T47D (cell line): ENCODE results near the gene ERC2.
A peak's percentile ranks its signal among the peaks of the same experiment; 100 is the strongest.
"Not testable (repeated sequence)": the region's sequence is repeated elsewhere in the genome, so short reads cannot be mapped to it uniquely, and the experiment has no call there.

Experiments used
- DNase-seq, 2 experiments: peaks; one replicate each; pipeline versions ENCODE4 v3.0.0 to v3.0.0-alpha.2; 2011 to 2012; ENCODE audit warnings: low read depth in 1 of 2, low spot score in 1 of 2
- JUND ChIP-seq: IDR thresholded peaks from 2 replicates; pipeline ENCODE4 v1.6.1; 2012; ENCODE audit warnings: low read depth
- in situ Hi-C: cut with HindIII; loops from 2 replicates; pipeline ENCODE4 v1.10.0; 2016; ENCODE audit warnings: low sequenced_read_pairs, low pct_unique_long_range_greater_than_20kb

ERC2 gene

DNA sequence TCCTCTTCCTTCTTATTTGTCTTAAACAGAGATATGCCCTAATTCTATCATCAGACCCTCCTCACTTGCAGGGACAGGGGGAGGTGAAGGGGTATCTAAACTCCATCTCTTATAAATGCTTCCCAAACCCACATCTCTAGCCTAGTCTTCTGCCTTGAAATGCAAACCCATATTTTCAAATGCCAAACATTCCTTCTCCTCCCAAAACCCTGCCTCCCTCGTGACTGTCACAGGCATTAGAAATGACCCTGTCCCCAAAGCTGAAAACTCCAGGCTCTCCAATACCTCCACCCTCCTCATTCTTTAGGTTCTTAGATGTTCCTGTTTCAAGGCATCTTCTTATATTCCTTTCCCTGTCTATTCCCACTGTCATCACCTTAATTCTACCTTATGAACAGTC, 191.0 kb downstream of the ERC2 start:
- no peak for TF ChIP-seq JUND
- in situ Hi-C loops = no loop called here
- no peak for DNase-seq

DNA sequence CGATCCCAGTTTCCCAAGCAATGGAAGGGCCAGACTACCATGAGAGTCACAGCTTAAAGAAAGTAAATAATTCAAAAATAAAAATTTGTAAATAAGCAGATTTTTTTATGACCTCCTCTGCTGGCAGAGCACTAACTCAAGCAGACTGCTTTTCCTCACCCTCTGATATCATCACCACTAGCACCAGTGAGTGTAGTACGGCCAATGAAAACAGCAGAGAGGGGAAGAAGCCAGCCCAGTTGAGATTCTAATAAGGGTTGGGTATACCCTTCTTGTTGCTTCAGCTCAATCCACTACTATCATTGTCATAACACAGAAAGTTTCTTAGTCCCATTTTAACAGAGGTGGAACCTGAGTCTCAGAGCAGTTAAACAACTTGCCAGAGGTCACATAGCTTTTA, 193.1 kb downstream of the ERC2 start:
- DNase-seq = no peak
- TF ChIP-seq JUND = no peak
- in situ Hi-C loops = no loop called here

DNA sequence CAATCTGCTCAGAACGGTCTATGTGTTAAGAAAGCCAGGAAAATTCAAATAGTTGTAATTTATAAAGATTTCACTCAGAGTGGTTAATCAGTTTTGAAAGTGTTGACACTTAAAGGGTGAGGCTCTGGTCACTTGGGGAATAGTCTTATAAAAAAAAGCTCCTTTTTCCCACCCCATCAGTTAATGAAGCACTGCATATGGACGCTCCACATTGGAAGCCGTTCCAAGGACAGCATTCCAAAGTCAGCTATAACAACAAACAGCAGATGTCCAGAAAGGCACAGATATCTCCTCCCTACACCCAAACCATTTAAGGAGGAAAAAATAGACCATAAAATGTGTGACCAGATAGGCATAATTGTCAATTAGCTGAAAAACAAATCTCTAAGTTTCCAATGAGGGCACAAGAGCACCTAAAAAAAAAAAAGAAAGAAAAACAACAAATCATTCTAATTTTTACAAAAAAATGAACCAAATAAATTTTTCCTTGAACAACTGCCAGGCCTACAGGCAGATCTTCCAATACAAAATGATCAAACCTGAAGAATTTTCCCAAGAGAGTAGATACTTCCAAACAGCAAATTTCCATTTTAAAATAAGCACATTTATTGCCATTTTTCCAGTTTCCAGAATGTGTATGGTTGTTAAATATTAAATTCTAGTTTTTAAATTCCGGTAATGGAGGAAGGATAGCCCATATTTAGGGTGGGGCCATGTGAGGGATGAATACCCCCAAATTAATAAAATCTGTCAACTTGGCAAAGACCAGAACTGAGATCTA, 198.3 kb downstream of the ERC2 start:
- no peak for DNase-seq
- no peak for TF ChIP-seq JUND
- in situ Hi-C loops = no loop called here

DNA sequence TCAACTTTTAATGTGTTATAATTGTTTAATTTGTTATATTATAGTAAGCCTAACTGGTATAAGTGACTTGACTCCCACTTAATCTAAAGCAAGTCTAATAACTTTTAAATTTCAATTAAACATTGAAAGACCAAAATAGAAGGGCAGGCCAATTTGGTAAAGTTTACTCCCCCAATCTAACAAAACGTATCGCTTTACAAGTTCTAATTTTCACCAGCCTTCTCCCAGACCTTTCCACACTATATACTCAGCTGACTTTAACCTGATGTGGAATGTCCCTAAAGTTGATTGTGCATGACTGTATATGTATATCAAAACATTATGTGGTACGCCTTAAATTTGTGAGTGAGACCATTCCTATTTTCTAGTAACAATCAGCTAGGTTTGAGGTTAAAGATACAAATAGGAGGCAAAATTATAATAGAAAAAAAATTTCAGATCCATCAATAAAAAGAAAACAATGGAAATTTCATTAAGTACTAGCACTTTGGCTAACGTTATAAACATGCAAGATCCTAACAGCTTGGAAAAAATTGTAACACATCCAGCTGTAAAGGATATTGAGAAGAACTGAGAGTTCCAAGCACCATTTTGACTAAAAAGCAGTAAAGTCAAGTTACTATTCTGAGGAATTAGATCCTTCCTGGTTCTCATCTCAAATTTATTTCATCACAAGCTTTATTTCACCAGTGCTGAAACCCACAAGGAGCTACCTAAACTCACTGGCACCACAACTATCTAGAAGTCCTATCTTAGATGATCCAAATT, 199.5 kb downstream of the ERC2 start:
- no peak for DNase-seq
- no peak for TF ChIP-seq JUND
- in situ Hi-C loops = no loop called here

DNA sequence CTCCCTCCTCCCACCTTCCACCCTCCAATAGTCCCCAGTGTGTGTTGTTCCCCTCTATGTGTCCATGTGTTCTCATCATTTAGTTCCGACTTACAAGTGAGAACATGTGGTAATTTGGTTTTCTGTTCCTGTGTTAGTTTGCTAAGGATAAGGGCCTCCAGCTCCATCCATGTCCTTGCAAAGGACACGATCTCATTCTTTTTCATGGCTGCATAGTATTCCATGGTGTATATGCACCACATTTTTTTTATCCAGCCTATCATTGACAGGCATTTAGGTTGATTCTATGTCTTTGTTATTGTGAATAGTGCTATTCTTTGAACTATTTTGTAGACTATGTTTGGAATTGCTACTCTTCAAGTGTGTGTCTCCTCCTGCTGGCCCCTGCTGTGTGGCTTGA, 206.4 kb downstream of the ERC2 start:
- DNase-seq, in situ Hi-C loops: not testable (repeated sequence)

DNA sequence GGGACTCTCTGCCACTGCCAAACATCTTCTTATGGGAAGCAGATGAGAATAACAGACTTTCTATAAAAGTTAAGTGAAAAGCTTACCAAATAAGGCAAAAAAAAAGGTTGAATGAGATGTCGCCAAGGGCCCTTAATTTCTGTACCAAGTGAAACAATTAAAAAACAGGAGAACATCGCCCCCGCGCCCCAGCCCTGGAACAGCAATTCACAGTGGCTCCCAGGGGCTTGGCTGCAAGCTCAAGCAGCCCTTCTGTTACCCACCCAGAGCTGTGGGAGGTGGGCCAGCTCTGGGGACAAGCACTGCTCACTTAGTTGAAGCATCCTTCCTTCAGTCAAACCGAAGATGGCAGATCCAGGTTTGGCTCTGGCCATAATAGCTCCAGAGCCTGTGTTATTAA, 208.0 kb downstream of the ERC2 start:
- TF ChIP-seq JUND = no peak
- DNase-seq = no peak
- in situ Hi-C loops = no loop called here

DNA sequence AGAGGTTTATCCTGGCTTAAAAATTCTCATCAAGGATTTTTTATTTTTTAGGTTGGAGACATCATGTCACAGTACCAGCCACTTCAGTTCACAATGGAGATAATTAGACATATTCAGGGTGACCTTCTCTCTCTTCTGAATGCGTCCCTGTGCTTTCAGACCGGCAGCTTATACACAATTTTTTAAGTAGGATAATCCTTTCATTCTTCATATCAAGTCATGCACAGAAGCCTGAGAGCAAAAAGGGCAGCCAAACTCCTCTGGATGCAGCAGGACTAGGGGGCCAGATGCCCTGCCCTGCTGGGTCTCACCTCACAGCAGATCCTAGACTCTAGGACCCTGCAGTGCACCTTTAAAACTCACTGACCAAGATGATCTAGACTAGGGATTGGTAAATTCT, 210.4 kb downstream of the ERC2 start:
- DNase-seq = no peak
- in situ Hi-C loops = no loop called here
- no peak for TF ChIP-seq JUND

DNA sequence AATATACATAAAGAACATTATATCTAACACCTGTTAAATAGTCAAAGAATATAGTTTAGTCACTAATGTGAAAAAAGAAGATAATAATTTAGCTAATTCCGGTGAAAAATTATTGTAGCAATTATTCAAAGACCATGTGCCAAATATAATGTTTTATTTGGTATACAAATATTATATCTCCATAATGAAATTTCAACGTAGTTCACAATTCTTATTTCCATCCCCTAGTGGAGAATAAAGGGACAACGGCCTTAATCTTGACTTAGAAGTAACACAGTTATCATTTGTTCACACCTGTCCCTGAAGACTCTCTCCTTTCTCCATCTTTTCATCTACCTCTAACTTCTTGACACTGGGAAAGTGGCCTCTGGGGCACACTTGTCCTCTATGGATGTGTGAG, 213.4 kb downstream of the ERC2 start:
- DNase-seq = no peak
- TF ChIP-seq JUND = no peak
- in situ Hi-C loops = no loop called here

DNA sequence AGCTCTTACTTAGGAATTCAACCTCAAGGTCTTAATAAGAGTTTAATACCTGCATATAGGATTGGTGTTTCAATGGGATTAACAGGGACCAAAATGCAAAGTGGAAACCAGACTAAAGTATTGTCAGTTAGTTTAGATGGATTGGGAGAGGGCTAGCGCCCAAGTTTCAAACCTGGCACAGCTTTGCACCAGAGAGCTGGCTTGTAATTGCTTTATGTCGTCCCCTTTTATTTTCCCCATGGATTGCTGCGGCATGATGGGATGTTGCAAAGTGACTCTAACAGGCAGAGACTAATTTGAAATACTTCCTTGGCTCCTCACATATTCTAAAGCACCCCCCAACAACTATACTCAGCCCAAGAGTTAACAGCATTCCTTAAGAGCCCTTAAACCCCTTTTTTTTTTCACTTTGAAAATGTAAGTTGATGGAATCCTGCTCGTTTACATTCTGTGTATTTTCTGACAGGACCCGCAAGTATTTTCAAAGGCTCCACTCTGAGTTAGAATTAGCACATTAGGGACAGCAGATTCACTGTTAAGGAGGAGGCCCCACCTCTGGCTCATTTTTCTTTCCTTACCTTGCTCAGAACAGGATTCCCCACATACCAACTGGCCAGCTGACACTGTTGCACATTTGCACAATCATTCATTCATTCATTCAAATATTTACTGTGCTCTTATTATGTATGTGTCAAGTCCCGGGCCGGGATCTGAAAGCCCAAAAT, 214.2 kb downstream of the ERC2 start:
- no peak for TF ChIP-seq JUND
- DNase-seq = peak in 1 of 2 experiments; percentile 11
- in situ Hi-C loops = no loop called here

DNA sequence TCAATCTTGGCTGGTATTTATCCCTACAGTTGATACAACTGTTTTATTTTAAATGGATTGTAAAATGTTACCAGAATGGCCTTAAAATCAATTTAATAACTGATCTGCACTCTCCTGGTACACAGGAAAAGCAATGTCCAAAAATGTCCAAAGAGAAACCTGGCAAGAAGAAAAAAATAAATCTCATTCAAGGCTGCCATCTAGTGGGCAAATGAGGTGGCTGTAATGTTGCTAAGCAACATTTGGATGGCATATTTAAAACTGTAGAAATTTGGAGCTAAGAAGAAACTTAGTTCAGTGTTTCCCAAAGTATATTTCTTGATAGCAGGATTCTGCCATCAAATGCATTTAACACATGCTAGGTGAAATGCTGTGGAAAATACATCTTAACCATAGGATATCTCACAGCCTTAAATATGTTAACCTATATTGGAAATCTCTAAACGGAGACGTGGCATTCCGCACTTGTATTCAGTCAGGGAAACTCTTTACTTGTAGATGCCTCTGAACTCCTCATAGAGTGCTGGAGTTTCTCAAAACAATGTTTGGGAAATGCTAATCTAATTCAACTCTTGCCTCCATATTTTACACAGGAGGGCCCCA, 216.8 kb downstream of the ERC2 start:
- no peak for TF ChIP-seq JUND
- peak; percentile 25 to 68 for DNase-seq
- in situ Hi-C loops = no loop called here

DNA sequence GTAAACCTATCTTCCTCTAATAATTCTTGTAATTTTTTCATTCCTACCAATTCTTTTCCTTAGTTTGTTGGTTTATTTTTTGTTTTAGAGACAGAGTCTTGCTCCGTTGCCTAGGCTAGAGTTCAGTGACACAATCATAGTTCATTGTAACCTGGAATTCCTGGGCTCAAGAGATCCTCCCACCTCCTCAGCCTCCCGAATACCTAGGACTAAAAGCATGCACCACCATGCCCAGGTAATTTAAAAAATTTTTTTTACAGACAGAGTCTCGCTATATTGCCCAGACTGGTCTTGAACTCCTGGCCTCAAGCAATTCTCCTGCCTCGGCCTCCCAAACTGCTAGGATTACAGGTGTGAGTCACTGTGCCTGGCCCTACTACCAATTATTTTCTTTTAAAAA, 220.2 kb downstream of the ERC2 start:
- in situ Hi-C loops = no loop called here
- no peak for DNase-seq
- no peak for TF ChIP-seq JUND

DNA sequence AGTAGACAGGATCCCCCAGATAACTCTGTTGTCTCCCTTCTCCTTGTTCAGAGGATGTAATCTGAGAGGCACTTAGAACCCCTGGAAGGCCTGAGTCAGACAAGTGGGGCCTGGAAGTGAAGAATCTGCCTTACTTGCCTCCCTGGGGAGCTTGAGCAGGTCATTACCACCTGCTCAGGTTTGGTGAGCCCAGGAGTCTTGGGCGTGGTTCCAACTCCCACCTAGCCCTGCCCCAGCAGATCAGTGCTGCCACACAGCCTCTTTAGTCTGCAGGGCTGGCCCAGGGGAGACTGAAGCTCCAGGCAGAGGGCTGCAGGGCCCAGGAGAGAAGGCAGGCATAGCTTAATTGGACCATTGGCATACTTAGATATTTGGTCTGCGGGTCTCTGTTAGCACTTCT, 230.0 kb downstream of the ERC2 start:
- TF ChIP-seq JUND = no peak
- DNase-seq = no peak
- in situ Hi-C loops = no loop called here

DNA sequence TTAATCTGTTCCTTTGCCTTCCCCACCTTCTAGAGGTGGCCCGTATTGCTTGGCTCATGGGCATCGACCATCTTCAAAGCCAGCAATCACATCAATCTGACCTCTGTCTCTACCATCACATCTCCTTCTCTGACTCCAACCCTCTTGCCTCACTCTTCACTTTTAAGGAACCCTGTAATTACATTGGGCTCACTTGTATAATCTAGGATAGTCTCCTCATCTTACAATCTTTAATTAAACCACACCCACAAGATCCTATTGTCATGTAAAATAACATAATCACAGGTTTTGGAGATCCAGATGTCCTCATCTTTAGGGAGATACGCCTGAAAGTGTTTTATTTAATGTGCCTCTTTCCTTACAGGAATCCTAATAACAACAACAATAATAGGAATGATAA, 234.5 kb downstream of the ERC2 start:
- TF ChIP-seq JUND = no peak
- in situ Hi-C loops = no loop called here
- DNase-seq = no peak
